NCI-H345 (cell line): Measurements from ENCODE around the gene EFCAB9.
"Not testable (repeated sequence)": the region's sequence is repeated elsewhere in the genome, so short reads cannot be mapped to it uniquely, and the experiment has no call there.

Experiments used
- DNase-seq: peaks from one replicate; lab custom pipeline; 2025; lab: John Stamatoyannopoulos, UW

The EFCAB9 gene

DNA sequence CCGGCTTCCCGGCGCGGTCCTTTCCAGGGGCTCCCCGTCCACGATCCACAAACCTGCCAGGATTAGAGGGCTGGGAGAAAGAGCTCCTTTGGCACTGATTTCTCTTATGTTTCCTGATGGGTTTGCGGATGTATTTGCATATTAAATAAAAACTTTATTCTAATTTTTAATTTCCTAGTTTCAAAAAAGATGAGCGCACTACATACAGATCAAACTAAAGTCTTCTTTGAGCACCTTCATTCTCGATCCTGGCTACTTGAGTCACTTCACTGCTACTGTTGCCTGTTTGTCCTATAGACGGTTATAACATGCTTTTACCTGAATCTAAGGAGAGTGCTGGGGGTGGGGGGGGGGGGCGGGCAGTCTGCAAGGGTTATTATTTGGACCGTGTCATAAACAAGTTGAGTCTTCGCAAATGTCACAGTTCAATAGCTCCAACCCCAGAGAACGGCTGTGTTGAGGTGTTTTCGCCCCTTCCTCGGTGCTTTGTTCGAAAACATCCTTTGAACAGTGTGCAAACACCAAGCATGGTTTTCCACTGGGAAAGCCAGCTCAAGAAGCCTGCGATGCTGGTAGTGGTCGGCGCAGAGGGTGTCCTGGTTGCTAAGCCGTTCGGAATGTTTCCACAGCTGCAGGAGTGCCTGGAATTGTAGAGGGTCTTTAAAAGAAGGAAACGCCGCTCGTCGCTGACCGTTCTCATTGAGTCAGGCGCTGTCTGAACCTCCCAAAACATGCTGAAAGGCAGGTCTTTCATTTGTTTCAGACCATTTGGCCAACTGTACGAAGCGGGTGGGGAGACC lies 4.9 kb upstream of the EFCAB9 start:
- DNase-seq, result no peak

DNA sequence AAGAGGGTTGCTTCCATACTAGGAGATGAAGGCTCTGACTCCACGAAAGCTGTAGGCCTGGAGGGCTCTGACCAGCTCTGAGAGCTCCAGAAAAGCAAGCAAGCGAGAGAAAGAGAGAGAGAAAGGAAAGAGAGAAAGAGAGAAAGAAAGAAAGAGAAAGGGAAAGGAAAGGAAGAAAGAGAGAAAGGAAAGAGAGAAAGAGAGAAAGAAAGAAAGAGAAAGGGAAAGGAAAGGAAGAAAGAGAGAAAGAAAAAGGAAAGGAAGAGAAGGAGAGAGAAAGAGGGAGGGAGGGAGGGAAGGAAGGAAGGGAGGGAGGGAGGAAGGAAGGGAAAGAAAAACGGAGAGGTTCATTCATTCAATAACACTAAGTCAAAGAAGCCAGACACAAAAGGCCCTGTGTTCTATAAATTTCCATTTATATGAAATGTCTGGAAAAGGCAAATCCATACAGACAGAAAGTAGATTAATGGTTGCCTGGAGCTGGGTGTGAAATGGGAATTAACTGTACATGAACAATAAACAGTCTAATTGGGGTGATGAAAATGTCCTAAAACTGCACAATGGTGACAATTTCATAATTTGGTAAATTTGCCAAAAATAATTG lies 4.2 kb upstream of the EFCAB9 start:
- no peak for DNase-seq

DNA sequence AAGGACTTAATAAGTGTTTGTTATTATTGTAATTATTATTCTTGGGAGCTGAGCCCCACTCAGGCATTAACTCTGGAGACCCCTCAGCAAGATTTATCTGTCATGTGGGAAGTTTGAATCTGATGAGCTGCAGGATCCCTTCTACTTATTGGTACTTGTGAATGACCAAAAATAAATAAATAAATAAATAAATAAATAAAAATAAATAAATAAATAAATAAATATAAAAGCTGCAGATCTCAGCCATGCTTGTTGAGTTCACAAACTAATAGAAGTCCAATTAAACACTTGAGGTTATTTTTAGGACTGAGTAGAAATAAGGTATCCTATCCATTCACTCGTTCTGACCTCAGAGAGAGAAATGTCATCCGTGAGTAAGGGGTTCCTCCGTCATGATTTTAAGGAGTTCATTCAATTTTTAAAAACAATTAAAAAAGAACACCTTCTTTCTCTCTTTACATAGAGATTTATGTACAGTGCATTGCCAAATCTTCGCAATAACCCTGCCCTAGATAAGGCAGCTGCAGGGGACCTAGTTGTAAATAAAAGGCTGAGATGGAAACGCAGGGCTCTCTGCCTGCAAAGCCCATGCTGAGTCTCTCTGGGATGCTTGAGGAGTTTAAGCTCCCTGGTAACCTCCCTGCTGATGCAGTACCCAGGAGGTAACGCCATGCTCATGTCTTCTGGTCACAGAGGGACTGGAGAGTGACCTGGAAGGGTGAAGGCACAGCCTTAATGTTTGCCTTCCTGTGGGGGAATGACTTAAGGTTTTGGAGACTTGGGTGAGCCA lies 1.2 kb downstream of the EFCAB9 start:
- no peak for DNase-seq

DNA sequence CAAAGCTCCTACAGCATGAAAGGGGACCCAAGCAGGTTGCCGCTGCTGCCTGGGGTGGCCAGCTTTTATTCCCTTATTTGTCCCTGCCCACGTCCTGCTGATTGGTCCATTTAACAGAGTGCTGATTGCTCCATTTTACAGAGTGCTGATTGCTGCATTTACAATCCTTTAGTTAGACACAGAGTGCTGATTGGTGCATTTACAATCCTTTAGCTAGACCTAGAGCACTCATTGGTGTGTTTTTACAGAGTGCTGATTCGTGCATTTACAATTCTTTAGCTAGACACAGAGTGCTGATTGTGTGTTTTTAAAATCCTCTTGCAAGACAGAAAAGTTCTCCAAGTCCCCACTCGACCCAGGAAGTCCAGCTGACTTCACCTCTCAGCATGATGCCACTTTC lies 3.8 kb downstream of the EFCAB9 start:
- not testable (repeated sequence) for DNase-seq

DNA sequence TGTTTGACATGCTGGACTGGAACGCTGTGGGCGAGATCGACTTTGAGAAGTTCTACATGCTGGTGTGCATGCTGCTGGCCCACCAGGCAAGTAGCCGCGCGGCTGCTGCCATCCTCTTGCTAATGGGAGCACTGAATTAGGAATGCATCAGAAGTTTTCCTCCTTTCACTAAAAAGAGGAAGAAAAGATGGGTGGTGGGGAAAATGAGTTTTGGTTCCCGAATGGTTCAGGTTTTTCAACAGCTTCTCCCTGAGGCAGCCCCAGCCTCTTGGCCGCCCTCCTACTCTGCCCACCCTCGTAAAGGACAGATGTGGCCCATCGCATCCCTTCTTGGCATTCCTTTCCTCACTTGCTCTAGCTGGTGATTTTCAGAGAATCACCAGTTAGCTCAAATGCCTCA lies 5.5 kb downstream of the EFCAB9 start:
- DNase-seq, result no peak

DNA sequence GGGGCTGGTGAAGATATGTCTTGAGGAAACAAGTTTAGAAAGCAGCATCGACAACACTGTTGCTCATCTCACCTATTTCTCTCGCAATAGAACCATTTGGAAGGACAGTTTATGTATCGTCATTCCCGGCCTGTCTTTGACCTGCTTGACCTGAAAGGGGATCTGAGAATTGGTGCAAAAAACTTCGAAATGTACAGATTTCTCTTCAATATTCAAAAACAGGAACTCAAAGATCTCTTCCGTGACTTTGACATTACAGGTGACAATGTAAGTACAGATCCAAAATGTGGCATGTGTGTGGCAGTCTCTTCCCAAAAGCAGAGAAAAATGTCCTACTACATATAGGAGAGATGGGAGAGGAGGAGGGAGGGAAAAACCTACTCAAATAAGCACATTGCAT lies 6.5 kb downstream of the EFCAB9 start:
- DNase-seq, result no peak

DNA sequence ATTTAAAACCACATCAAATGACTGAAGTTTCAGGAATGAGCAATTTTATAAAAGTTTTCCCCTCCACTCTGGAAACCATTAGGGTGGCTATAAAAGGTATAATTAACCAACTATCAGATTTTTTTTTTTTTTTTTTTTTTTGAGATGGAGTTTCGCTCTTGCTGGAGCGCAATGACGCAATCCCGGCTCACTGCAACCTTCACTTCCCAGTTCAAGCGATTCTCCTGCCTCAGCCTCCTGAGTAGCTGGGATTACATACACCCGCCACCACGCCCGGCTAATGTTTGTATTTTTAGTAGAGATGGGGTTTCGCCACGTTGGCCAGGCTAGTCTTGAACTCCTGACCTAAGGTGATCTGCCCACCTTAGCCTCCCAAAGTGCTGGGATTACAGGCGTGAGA lies 12.0 kb downstream of the EFCAB9 start:
- DNase-seq, result not testable (repeated sequence)

DNA sequence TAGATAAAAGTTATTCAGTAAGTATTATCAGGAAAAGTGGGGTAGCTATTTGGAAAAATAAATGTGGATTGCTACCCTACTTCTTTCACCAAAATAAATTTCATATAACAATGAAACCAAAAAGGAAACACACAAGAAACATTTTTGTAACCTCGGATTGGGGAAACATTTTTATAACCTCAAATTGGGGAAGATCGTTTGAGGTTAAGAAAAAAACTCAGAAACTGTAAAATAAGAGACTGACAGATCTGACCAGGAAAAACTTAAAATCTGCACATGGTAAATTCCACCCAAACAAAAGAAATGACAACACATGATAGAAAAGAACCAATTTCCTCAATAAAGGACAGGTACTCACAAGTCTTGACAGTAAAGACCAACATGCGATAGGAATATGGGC lies 13.5 kb downstream of the EFCAB9 start:
- no peak for DNase-seq

DNA sequence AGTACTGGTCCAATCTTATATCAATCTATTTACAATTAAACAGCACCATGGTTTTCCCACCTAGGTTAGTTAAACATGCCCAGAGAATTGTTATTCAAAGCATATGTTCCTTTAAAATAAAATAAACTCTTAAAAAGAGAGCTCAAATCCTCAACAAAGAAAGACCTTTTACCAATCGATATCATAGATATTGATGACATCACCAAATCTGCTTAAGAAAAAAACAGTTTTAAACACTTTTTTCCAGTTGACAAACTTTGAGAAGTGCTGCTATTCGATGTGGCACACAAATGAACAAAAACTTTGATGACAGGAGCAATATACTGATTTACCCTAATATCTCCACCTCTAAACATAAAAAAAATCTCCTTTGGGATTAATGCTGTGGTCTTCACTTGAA lies 15.7 kb downstream of the EFCAB9 start:
- no peak for DNase-seq

DNA sequence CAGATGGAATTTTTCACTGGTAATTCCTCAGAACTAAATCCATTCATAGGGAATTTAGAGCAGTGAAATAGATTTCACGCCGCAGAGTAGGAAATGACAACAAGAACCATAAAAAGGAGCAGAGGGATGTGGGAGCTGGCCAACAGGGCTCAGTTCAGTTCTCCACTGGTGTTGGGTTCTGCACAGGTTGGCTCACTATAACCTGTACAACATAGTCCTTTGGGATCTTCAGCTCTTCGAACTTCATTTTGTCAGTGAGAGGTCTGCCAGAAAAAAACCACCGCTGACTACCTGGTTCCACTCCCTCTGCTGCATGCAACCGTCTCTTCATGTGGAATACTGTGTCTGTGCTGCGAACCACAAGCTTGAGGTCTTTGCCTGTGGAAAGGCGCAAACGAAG lies 17.7 kb downstream of the EFCAB9 start:
- no peak for DNase-seq

DNA sequence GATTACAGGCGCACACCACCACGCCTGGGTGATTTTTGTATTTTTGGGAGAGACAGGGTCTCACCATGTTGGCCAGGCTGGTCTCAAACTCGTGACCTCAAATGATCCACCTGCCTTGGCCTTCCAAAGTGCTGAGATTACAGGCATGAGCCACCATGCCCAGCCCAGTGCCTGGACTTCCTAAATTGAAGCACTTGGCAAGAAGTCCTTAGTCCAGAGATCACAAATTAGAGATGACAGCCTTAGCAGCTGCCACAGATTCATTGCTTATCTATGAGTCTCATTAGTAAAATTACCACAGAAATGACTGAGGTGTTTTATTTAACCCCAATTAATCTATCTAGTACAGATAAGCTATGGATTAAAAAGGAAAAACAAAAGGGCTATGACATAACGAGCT lies 19.2 kb downstream of the EFCAB9 start:
- DNase-seq, result no peak

DNA sequence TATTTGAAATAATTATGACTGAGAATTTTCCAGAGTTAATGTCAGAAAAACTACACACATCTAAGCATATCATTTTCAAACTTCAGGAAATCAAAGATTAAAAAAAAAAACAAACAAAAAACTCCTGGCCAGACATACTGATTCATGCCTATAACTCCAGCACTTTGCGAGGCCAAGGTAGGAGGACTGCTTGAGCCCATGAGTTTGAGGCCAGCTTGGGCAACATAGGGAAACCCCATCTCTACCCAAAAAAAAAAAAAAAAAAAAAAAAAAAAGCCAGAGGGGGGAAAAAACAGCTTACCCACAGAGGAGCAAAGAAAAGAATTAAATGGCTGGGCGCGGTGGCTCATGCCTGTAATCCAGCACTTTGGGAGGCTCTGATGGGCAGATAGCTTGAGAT lies 22.4 kb downstream of the EFCAB9 start:
- DNase-seq, result no peak

DNA sequence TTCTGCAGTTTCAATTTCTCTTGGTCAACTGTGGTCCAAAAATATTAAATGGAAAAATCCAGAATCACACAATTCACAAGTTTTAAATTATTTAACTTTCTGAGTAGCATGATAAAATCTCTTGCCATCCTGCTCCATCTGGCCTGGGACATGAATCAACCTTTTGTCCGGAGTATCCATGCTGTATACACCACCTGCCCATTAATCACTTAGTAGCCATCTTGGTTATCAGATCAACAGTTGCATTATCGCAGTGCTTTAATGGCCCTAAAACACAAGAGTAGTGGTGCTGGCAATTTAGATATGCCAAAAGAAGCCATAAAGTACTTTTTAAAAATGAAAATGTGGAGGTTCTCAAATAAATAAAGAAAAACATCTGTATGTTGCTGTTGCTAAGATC lies 25.3 kb downstream of the EFCAB9 start:
- DNase-seq, result no peak

DNA sequence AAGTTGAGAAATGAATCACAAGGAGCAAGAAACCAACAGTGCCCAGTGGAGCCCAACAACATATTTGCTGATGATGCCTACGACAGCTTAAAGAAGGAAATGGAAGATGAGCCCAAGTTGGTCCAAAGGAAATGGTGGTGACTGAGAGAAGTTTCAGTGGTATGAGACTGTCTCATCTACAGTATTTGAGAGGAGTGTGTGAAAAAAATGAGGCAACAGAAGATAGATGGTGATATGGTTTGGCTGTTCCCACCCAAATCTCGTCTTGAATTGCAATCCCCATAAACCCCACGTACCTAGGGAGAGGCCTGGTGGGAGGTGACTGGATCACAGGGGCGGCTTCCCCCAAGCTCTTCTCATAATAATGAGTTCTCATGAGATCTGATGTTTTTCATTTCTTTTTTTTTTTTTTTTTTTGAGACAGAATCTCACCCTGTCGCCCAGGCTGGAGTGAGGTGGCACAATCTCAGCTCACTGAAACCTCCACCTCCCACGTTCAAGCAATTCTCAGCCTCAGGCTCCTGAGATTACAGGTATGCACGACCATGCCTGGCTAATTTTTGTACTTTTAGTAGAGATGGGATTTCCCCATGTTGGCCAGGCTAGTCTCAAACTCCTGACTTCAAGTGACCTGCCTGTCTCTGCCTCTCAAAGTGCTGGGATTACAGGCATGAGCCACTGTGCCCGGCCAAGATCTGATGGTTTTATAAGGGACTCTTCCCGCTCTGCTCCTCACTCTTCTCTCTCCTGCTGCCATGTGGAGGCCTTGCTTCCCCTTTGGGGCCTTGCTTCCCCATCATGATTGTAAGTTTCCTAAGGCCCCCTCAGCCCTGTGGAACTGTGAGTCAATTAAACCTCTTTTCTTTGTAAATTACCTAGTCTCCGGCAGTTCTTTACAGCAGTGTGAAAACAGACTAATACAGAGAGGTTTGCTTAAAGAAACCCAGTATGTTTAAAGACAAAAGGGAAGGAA lies 30.2 kb downstream of the EFCAB9 start:
- DNase-seq, result no peak

DNA sequence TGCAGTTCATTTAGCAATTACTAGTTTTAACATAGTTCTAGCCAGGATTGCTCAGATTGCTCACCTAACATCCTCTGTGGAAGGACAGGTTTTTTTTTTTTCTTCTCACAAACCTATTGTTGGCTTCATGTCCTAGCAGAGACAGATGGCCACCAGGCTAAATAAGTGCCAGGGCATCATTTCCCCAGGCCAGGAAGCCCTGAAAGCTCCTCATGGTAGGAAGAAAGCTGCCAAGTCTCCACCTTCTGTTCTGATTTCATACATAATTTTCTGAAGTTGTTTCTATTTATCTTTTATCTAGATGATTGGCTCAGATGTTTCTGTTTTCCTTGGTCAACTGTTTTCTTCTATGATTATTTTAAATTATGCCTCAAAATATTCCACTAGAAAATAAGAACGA lies 31.0 kb downstream of the EFCAB9 start:
- DNase-seq, result no peak

DNA sequence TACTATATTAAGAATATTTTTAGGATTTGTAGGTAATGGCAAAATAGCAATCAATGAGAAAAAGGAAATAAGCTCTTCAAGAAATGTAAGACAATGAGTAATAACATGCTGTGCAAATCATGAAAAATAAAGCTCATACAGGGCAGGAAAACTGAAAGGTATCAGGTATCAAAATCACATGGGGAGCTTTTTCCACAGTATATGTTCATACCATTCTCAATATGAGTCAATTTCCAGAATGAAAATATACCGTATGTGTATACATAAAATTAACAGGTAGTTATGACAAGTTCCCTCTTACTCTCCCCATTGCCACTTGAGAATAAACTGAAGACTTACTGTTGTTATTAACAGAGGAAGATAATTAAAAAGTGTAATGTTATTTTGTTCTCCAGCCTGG lies 35.9 kb downstream of the EFCAB9 start:
- no peak for DNase-seq

DNA sequence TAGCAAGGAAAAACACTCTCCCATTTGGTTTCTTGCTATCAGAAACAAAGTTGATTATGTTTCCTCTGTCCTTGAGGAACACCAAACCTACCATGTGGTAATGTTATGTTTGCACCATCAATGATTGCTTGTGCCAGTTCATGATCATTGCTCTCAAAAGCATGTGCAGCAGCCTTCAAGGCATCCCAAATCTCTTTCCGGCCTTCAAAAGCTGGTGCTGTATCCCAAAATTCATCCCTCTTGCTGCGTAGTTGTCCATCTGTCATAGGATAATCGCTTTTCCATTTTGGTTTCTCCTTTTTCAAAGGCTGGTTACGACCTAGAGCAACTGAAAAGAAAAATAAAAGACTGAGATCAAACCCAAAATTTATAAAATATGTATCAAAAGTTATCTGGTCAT lies 40.1 kb downstream of the EFCAB9 start:
- no peak for DNase-seq

DNA sequence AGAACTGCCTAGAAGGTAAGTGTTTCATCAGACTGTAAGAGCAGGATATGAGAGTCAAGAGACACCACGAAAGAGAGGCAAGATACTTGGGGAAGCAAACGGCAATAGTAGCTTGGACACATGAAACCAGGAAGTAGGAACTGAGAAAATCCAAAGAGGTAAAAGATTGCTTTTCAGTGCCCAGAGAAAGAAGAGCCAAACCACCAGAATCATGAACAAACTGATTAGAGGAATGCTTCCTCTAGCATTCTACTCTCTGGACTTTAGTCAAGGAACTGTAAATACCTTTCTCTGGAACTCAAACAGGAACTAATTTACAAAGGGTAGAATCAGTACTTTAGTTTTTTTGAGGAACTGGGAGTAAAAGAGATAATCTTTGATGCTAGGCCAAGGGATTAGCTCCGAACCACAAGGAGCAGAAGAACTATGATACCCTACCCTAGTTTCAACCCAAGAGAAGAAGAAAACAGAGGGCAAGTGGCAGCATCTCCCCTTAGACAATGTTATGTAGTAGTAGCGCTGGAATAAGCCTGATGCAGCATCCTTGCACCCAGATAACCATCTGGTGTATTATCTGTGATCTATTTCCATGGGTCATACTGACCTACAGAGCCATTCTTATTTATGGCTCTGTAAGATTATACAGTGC lies 41.3 kb downstream of the EFCAB9 start:
- no peak for DNase-seq

DNA sequence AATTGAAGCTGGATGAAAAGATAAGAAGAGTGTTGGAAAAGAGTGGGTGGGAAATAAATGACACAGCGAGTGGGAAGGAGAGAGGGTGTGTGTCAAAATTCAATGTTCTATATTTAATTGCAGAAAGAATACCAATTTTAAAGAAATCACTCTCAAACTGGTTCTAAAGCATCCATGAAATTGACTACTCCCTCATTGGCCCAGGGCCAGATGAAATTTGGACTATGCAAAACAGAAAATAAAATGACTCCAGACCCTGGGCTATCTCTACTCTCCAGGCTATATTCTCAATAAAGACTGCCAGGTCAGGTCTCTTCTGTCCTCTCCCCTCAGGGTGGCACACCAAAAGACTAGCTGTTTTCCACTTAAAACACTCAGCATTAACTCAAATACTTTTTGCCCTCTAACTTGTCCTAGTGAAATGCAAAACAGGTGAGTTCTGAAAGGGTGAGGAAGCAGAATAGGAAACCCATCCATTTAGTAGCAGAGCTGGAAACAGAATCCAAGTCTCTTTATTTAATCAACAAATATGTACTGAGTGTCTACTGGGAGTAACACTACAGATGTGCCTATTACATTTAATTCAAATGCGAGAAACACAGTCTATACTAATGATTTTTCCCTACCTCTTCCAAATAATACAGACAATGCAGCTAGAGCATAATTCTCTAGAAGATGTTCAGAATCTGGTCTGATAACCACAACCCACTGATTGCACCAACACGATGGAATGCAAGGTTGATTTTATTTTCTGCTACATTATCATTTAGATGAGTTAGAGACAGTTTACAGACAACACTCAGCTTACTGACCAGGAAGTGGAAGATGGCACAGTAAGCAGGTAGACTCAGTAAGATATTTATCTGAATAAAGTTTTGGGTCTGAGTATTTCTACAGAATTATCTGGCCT lies 42.1 kb downstream of the EFCAB9 start:
- no peak for DNase-seq

DNA sequence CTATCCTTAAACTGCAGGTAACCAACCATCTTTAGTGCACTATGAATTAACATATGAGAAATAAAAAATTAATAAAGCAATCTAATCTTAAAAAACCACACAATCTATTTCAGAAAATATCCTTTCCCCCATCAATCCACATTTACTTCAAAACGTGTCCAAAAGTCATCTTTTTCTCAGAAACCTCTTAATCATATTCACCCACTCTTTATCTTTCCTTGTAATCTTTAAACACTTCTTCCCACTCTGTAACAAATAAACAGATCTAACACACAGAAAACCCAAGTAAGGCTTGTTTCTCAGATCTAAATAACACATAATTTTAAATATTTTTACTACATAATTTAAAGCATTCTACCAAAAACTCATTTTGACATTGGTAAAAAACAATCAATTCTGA lies 44.4 kb downstream of the EFCAB9 start:
- no peak for DNase-seq
